Spleen (tissue), 7 donors: ENCODE measurements around the gene THSD7A.

Source experiments
- CTCF ChIP-seq, 11 experiments: fragments of 200-600 bp in 7 of 11; fragments of 450-650 bp in 4 of 11; sonication (generic) in 4 of 11; IDR thresholded peaks in 8 of 11; conservative IDR thresholded peaks in 3 of 11; 1 replicate in 7 of 11; 2 replicates in 4 of 11; pipeline versions ENCODE4 v1.4.0 to v1.8.0; 2016 to 2021; ENCODE audit warnings: antibody characterized with exemption in 11 of 11, inconsistent platforms in 4 of 11, mild to moderate bottlenecking in 1 of 11
- POLR2A ChIP-seq, 3 donors: fragments of 450-650 bp; IDR thresholded peaks; one replicate each; pipeline ENCODE4 v1.5.1; 2017; ENCODE audit warnings: antibody characterized with exemption in 3 of 3, mild to moderate bottlenecking in 1 of 3
- POLR2AphosphoS5 ChIP-seq, 3 donors: sonication (generic); formaldehyde crosslinking; IDR thresholded peaks; one replicate each; pipeline ENCODE4 v1.5.1; 2017; ENCODE audit warnings: antibody characterized with exemption in 3 of 3
- donor health status: DM: no; HTN: no; CAD: no; lungs with moderate emphysema.
- donor health status: DM: no; HTN: no; CAD: no.
- donor health status: DM: no; HTN: no; CAD: no.

DNA sequence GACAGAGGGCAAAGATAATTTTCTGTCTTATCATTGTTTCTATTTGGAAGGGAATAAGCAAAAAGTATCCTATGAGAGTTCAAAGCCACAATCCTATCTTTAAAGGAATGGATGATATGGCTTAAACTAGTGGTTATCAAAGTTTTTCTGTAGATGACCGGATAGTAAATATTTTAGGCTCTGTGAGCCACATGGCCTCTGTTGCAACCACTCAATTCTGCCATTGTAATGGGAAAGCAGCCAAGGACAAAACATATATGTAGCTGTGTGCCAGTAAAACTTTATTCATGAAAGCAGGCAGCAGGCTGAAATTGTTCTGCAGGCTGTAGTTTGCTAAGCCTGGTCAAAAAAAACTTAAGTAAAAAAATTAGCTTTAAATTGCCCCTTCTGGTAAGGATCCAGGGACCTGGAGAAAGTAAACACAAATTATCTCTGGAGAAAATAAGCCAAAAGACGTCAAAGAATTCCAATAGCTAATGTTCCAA is 73.3 kb downstream of the THSD7A start:
- no peak for TF ChIP-seq CTCF (IDR thresholded peaks at IDR 0.05 in 8 of 11, conservative IDR thresholded peaks at IDR 0.05 in 3 of 11)
- no peak for TF ChIP-seq POLR2A (IDR thresholded peaks at IDR 0.05)
- TF ChIP-seq POLR2AphosphoS5 (IDR thresholded peaks at IDR 0.05), result no peak
